KOPT-K1 (cell line): ENCODE measurements around the gene UNKL.
A peak's percentile ranks its signal among the peaks of the same experiment; 100 is the strongest.

Experiments used
- H3K27ac ChIP-seq: fragments of 200-600 bp; sonication (generic); 2 replicates; pipeline ENCODE4 v1.5.1; 2016; ENCODE audit warnings: antibody characterized with exemption, mild to moderate bottlenecking, low read depth, low read length; ENCODE audit not compliant: poor library complexity, severe bottlenecking
- H3K36me3 ChIP-seq: fragments of 200-600 bp; sonication (generic); 2 replicates; pipeline ENCODE4 v1.5.1; 2017; ENCODE audit warnings: antibody characterized with exemption, mild to moderate bottlenecking, low read length, moderate library complexity; ENCODE audit not compliant: insufficient read depth
- H3K9me3 ChIP-seq: fragments of 200-600 bp; sonication (generic); 2 replicates; pipeline ENCODE4 v1.5.1; 2017; ENCODE audit warnings: antibody characterized with exemption, low read length, mild to moderate bottlenecking; ENCODE audit not compliant: insufficient read depth, poor library complexity, severe bottlenecking

Gene UNKL

GRCh38 chr16:1403733-1404132 is 10.8 kb downstream of the UNKL start:
- no peaks in the 10 kb centered on the region for H3K9me3 ChIP-seq
- H3K27ac ChIP-seq, result no peak overlapping the region
- peaks cover 36% of the 10 kb centered on the region; the same call in 1 of the 2 replicates for H3K36me3 ChIP-seq

DNA sequence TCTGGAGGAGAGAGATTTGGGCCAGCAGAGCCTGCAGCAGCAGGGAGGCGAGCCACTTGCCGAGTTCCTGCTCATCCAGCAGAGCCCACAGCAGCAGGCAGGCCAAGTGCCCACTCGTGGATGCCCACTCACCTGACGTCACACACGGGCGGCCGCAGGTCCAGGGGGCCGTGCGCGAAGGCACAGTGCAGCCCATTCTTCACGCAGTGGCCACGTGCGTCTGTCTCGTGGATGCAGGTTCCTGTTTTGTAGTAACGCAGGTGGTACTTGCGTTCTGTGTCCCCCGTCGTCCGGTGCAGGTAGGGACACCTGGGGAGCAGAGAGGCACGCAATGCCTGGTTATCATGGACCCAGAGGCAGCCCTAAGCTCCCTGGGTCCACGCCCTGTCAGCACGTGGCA is 11.5 kb downstream of the UNKL start:
- Histone ChIP-seq H3K27ac (no peak overlapping the region), H3K9me3 (no peaks in the 10 kb centered on the region)

DNA sequence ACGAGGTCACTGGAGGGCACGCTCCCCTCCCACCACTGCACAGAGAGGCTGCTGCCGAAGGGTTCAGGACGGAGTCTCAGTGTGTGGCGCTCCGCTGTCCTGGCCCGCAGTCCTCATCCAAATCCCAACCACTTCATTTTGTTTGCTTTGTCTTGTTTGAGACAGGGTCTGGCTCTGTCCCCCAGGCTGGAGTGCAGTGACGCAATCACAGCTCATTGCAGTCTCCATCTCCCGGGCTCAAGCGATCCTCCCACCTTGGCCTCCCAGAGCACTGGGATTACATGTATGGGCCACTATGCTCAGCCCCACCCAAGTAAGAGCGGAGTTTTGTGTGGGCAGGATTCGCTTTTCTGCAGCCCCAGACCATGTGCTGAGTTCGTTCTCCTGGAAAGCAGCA is 12.7 kb downstream of the UNKL start:
- peaks cover 31% of the 10 kb centered on the region; the same call in 1 of the 2 replicates for H3K36me3 ChIP-seq
- no peak overlapping the region for H3K27ac ChIP-seq
- H3K9me3 ChIP-seq, result no peaks in the 10 kb centered on the region

More for the DNA sequence above, 11.5 kb downstream of the UNKL start:
- peaks cover 36% of the 10 kb centered on the region; the same call in 1 of the 2 replicates for H3K36me3 ChIP-seq

DNA sequence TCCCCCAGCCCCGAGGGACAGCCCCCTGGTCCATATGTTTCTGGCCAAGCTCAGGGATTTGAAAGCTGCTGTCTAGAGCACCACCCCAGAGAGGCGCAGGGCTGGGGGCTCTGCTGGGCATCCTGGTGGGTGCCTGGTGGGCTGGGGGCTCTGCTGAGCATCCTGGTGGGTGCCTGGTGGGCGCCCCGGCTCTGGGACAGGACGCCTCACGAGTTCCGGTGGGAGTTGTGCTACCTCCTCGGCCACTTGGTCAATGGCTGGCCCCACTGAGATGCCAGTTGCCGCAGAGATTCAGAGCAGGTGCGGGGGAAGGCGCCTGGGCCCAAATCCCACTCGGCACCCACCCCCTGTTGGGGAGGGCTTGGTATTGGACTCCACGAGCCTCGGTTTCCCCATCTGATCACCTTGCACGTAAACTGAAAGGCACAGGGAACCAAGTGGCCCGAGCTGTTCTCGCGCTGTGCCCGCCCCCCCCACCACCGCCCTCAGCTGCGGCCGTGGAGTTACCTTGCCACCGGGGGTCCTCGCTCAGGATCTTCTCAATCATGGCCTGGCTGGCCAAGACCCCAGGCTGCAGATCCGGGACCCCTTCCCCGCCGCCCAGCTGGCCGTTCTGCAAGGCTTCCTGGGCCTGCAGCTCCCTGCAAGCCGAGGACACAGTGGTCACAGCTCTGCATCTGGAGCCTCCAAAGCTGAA is 13.3 kb downstream of the UNKL start:
- peaks cover 31% of the 10 kb centered on the region; the same call in 1 of the 2 replicates for H3K36me3 ChIP-seq
- H3K27ac ChIP-seq, result no peak overlapping the region
- no peaks in the 10 kb centered on the region for H3K9me3 ChIP-seq

DNA sequence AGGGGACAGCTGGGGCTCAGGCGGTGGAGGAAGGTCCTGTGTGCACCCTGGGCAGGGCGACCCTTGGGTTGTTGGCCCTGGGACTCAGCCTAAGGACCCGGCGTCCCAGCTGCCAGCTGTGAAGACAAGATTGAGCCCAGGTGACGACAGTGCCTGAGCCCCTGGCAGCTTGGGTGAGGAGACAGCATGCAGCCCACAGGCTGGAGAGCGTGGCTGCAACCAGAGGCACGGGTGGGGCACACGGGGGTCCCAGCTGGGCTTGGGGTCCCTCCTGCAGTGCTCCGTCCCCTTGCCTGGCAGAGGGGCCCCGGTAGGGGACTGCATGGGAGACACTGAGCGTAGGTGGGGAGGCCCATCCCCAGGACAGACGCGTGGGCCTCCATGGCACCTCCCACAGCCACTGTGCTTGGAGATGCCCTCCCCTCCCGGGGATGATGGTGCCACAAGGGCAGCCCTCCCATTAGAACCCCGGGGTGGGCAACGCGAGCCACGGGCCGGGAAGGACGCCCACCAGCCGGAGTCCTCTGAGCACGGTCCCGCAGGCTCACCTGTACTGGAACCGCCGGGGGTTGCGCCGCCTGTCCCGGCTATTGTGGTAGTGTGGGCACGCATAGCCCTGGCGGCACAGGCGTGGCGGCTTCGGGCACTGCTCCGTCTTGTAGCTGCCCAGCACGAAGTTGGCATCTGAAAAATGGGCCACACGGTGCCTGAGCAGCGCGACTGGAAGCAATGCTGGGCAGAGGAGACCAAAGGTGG is 15.5 kb downstream of the UNKL start:
- Histone ChIP-seq H3K27ac (no peak overlapping the region), H3K36me3 (peaks cover 24% of the 10 kb centered on the region; the same call in 1 of the 2 replicates), H3K9me3 (no peaks in the 10 kb centered on the region)

- H3K27ac ChIP-seq, result no peak overlapping the region
- no peaks in the 10 kb centered on the region for H3K9me3 ChIP-seq
- peaks cover 23% of the 10 kb centered on the region; the same call in 1 of the 2 replicates for H3K36me3 ChIP-seq
These were observed 16.2 kb downstream of the UNKL start for GRCh38 chr16:1398351-1398750.

GRCh38 chr16:1397779-1398178 is 16.7 kb downstream of the UNKL start:
- Histone ChIP-seq H3K9me3 (no peaks in the 10 kb centered on the region), H3K36me3 (peaks cover 24% of the 10 kb centered on the region; the same call in 1 of the 2 replicates), H3K27ac (no peak overlapping the region)

DNA sequence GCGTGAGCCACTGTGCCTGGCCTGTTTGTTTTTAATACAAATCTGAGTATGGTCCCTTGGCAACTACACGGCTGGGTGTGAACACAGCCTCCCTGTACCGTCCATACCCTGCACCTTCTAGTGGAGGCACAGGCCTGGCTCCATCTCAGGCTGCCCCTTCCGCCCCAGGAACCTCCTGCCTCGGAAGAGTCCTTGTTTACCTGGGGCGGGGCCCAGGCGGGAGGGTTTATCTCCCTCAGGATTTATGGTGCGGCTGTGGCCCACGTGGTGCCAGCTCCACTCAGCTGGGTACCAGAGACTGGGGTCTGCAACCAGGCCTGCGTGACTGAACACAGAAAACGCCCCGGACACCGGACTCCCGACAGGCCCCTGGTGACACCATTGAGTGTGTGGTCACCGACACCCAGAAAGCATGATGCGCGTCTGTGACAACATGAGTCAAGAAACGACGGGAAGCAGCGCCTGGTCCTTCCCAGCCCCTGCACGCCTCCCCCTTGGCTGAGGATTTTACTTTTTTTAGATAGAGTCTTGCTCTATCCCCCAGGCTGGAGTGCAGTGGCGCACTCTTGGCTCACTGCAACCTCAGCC is 19.0 kb downstream of the UNKL start:
- no peak overlapping the region for H3K27ac ChIP-seq
- H3K36me3 ChIP-seq, result peaks cover 24% of the 10 kb centered on the region; the same call in 1 of the 2 replicates
- H3K9me3 ChIP-seq, result no peaks in the 10 kb centered on the region

GRCh38 chr16:1394367-1394951 is 20.0 kb downstream of the UNKL start:
- peaks cover 19% of the 10 kb centered on the region; the same call in 1 of the 2 replicates for H3K36me3 ChIP-seq
- no peak overlapping the region for H3K27ac ChIP-seq

DNA sequence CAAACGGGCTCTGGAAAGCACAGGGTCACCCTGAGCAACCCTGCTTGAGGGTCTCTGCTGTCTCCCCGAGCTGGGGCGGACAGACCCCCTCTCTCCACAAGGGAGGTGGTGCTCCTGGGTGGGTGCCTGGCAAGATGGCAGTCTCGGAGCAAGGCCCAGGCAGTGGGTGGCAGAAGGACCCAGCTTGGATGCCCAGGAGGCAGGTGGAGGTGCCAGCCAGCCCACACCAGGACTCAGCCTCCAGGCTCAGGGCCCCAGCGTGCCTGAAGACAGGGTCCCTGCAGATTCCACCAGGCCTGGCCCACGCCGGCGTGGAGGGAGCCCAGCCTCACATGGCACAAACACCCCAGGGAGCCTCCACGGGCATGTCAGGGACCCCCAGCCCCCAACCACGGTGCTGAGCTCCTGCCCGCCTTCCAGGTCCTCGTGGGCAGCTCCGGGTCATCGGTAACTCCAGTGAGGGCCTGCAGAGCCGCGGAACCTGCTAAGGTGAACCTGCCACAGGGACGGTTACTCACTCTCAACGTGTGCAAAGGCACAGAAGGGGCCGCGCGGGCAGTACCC is 20.8 kb downstream of the UNKL start:
- Histone ChIP-seq H3K36me3 (peaks cover 21% of the 10 kb centered on the region; the same call in 1 of the 2 replicates), H3K27ac (peak overlapping the region; percentile 27), H3K9me3 (no peaks in the 10 kb centered on the region)

More at GRCh38 chr16:1394367-1394951, 20.0 kb downstream of the UNKL start:
- no peaks in the 10 kb centered on the region for H3K9me3 ChIP-seq

DNA sequence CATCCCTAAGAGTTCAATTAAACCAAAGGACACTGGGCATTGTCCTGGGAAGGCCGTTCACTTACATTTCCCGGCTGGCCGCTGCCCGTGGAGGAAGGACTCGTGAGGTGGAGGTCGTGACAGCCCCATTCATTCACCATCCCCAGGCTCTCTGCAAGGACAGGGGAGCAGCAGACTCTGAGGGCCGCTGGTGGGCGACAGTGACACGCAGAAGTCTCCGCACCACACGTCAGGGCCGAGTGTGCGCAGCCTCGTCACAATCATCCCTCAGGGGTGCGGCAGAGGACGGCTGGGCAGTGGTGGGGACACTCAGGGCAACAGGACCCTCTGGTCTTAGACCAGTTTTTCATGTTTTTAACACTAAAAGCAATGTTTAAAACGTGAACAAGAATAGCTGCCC is 21.7 kb downstream of the UNKL start:
- H3K9me3 ChIP-seq, result no peaks in the 10 kb centered on the region
- peaks cover 21% of the 10 kb centered on the region; the same call in 1 of the 2 replicates for H3K36me3 ChIP-seq
- H3K27ac ChIP-seq, result peak overlapping the region; percentile 27

GRCh38 chr16:1390239-1390779 is 24.2 kb downstream of the UNKL start:
- Histone ChIP-seq H3K36me3 (peaks cover 21% of the 10 kb centered on the region; the same call in 1 of the 2 replicates), H3K27ac (peak overlapping the region; percentile 88), H3K9me3 (no peaks in the 10 kb centered on the region)

DNA sequence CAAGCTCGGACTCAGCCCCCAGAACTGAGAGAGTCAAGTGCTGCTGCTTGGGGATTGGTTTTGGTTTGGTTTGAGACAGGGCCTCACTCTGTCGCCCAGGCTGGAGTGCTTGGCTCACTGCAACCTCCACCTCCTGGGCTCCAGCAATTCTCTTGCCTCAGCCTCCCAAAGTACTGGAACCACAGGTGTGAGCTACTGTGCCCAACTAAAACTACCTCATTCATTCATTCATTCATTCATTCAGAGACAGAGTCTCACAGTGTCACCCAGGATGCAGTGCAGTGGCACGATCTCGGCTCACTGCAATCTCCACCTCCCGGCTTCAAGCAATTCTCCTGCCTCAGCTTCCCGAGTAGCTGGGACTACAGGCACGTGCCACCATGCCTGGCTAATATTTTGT is 24.7 kb downstream of the UNKL start:
- H3K9me3 ChIP-seq, result no peaks in the 10 kb centered on the region
- peak overlapping the region; percentile 88 for H3K27ac ChIP-seq
- peaks cover 25% of the 10 kb centered on the region; the same call in 1 of the 2 replicates for H3K36me3 ChIP-seq

GRCh38 chr16:1387331-1387730 is 27.2 kb downstream of the UNKL start:
- Histone ChIP-seq H3K9me3 (no peaks in the 10 kb centered on the region), H3K27ac (peak overlapping the region; percentile 30), H3K36me3 (peaks cover 24% of the 10 kb centered on the region; the same call in 1 of the 2 replicates)
